NCI-H2227 treated with DMSO at 0.1 percent for 48 hours (cell line): ENCODE data around the gene TTC38.

Source experiments
- DNase-seq: peaks from one replicate; lab custom pipeline; 2025; lab: John Stamatoyannopoulos, UW

The TTC38 gene

GRCh38 chr22:46278656-46279645, 11.1 kb downstream of the TTC38 start:
- DNase-seq, result no peak

DNA sequence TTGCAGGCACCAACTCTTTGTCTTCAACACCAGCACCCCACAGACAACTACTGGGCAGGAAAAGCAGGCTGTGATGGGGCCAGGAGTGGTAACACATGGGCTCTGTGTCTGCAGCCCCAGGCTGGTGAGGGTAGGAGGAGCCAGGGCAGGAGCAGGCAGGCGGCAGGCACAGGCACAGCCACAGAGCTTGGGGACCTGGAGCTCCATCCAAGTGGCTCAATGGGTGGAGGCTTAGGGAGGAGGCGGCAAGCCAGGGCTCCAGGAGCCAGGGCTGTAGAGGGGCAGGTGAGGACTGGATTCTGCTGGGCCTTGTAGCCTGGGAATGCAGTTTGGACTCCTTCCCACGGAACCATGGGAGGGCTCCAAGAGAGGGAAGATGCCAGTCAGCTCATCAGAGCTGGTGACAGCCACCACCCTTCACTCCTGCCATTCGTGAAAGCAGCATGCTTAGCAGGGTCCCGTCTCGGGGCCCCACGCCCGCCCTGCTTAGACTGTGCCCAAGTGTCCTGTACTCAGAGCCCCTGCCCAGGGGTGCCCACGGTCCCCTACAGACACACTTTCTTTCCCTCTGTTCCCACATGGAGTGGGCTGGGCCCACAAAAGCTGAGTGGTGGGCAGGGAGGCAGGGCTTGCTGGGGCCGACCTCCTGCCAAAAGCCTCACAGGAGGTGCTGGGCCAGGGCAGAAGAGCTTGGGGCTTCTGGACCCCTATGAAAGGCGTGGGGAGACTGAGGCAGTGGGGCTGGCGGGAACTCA, 12.4 kb downstream of the TTC38 start:
- DNase-seq, result no peak

DNA sequence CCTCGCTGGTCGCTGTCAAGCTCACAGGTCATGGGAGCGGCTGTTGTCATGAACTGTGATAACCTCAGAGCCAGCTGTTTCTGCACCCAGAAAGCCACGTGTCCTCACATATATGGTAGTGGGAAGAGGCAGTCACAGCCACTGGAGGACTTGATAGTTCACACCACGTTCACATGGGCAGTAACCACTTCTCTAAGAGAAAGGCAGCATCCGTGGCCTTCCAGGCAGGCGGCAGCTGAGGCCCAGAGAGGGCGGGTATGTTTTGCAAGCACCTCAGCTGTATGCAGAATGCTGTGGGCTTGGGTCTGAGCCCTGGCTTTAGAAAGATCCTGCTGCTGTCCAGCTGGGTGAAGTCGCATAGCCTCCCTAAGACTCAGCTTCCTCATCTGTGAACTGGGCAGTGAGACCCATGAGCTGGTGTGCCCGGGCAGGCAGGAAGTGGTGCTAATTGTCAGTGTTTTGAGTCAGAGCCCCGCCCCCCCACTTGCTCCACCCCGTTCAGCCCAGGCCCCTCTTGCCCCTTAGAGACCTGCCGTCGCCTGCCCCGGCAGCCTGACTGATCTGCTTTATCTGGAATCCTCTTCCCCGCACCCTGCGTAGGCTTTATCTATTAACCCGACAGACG, 13.3 kb downstream of the TTC38 start:
- DNase-seq, result no peak

GRCh38 chr22:46281866-46282678, 14.3 kb downstream of the TTC38 start:
- no peak for DNase-seq

DNA sequence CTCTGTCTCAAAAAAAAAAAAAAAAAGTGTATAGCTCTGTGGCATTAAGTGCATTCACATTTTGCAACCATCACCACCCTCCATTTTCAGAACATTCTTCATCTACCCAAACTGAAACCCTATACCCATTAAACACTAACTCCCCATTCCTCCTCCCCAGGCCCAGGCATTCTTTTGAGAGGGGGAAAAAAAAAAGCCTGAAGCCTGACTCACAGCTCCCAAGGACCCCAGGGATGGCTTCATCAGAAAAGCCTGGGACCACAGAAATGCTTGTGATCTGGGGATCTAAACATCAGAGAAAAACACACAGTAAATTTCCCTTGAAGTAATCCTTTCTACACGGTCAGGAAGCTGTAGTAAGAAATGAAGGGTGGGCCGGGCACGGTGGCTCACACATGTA, 18.2 kb downstream of the TTC38 start:
- no peak for DNase-seq

DNA sequence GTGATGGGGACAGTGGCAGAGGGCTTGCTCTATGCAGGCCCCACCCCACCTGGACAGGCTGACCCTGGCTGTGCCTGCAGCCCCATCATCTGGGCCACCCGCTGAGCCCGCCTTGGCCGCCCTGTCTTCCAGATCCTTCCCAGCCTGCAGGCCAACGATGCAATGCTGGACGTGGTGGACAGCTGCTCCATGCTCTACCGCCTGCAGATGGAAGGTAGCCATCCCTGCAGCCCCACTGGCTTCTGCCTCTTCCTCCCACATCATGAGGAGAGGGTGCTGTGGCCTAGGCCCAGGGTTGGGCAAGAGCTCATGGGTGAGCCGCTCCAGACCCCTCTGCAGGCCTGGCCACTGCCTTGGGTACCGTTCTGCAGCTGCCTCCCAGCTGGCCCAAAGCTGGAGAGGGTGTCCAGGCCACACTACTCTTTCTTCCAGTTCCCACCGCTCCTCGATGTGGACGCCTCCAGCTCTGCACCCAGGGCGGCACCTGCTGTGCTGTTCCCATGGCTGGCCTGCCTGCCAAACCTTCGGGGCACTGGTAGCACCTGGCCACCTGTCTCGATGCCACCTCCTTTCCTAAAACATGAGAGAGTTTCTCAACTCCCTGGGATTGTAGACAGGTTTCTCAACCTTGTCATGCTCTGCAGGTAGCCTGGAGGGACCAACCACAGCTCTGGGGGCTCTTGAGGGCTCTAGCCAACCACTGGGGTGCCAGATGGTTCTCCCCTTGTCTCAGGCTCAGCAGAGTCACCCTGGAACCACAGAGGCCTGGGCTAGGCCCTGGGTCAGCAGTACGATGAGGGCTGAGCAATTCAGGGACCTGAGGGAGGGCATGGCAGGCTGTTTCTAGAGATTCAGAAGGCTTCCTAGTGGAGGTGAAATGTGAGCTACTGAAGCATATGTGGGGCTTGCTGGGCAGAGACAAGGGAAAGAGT, 19.4 kb downstream of the TTC38 start:
- no peak for DNase-seq

- no peak for DNase-seq
These were observed 20.3 kb downstream of the TTC38 start for GRCh38 chr22:46287873-46288751.

- DNase-seq, result no peak
These were observed 21.0 kb downstream of the TTC38 start for GRCh38 chr22:46288846-46289243.

DNA sequence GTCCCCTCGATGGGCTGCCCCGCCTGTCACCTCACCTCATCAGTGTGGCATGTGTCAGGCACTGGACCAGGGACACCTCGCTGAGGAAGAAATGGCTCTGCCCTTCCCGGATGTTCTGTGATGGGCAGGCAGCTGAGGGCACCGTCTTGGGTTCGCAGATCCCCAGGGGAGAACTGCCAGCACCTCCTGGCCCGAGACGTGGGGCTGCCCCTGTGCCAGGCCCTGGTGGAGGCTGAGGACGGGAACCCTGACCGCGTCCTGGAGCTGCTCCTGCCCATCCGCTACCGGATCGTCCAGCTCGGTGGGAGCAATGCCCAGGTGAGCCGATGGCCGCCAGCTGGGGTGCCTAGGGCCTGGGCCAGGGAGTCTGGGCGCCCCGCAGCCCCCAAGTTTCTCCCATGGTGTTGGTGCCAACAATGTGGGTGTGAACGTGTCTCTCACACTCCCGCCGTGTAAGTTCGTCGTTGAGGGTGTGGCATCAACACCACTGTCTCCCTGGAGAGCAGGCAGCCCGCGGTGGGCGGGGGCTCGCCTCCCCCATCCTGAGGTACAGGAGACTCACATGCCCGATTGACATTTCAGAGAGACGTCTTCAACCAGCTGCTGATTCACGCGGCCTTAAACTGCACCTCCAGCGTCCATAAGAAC, 21.6 kb downstream of the TTC38 start:
- DNase-seq, result no peak

DNA sequence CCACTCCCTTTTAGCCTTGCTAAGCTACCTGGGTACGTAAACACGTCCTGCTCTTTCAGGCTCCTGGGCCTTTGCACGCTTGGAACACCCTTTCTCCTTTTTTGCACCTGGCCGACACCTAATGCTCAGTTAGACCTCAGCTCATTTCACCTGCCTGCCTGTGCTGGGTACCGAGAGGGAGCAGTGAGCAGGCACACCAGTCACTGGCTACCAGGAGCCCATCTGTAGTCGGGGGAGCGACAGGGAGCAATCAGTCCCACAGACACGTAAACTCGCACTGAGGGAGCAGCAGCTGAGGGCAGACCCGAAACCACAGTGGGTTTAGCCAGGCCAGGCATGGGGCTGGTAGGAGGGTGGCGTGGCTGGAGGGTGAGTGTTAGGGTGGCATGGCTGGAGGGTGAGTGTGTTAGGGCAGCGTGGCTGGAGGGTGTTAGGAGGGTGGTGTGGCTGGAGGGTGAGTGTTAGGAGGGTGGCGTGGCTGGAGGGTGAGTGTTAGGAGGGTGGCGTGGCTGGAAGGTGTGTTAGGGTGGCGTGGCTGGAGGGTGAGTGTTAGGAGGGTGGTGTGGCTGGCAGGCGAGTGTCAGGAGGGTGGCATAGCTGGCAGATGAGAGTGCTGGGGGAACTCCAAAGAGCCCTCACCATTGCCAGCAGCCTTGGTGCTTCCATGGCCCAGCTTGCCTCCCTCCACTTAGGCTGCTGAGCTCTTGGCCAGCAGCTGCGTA, 22.5 kb downstream of the TTC38 start:
- no peak for DNase-seq

DNA sequence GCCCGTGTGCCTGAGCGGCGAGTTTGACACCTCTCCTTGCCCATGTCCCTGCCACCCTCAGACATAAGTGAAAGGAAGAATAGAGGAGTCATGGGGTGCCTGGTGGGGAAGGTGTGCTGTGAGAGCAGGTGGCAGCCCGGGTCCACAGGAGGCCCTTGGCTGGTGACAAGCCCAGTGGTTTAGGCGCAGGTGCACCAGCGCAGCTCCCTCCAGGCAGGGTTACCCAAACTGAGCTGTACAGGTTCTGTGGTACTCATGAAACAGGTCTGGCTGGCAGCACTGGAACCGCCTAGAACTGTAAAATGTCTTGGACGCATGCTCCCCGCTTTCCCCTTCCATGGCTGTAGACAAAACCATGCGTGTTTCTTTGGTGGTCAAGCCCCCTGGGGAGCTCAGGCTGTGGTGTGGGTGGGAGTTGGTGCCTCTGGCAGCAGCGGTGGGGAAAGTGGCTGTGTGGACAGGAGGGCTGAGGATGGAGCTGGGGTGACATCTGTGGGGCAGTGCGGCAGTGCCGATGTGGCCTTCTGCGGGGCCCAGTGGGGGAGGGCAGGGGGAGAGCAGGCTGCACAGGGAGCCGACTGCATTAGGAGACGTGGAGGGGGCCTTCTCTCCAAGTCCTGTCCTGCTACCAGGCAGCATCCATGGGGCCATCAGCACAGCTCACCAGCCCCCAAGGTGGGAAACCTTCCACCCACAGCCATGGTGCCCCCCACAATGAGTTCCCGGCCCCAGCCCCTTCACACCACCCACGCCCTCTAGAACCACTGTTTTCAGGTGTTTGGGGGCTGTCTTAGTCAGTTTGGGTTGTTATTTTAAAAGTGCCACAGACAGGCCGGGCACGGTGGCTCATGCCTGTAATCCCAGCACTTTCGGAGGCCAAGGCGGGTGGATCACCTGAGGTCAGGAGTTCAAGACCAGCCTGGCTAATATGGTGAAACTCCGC, 23.3 kb downstream of the TTC38 start:
- DNase-seq, result no peak

- DNase-seq, result no peak
These were observed 24.4 kb downstream of the TTC38 start for GRCh38 chr22:46292173-46292572.

DNA sequence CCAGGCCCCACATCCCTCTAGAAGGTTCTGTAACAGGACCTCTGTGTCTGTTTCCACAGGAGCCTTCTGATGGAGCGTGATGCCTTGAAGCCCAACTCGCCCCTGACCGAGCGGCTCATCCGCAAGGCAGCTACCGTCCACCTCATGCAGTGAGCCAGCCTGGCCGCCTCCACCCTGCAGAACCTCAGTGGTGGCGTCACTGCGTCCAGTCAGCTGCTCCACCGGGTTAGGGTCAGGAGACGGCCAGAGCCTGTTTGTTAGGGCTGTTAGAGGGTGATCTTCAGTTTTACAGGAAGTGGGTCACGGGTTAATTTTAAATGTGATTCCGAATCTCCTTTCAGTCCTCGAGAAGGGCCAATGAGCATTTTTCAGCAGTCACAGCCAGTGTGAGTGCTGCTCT, 24.9 kb downstream of the TTC38 start:
- DNase-seq, result no peak

GRCh38 chr22:46293577-46294260, 25.9 kb downstream of the TTC38 start:
- DNase-seq, result no peak

DNA sequence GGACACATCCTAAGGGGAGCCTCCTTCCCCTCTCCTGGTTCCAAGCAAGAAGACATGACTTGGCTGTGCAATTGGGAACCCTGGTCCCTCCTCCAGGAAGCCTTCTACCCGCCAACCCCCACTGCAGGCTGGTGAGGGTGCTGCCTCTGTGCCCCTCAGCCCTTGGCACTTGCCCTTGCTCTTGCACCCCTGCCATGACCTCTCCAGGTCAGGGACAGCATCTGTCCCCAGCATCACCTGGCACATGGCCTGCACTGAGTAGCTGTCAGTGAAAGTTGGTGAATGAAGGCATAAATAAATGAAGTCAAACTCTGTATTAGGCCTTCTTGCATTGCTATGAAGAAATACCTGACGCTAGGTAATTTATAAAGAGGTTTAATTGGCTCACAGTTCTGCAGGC, 27.0 kb downstream of the TTC38 start:
- no peak for DNase-seq

GRCh38 chr22:46295277-46295971, 27.6 kb downstream of the TTC38 start:
- no peak for DNase-seq
